Measurements from ENCODE around the gene SNRPA. TPM values are rescaled to one million over a fixed set of nuclear protein-coding genes. Genes with fewer than 3 reads are reported as not detected.
"Not testable (repeated sequence)": the region's sequence is repeated elsewhere in the genome, so short reads cannot be mapped to it uniquely, and the experiment has no call there.

The SNRPA gene
- total and polyA plus RNA-seq, 2 of the 8 experiments (the other 6 are each of a cell fraction or from before 2014, with no cell fraction given), result 201 to 202 TPM

- WGBS, 2 experiments (ENCODE audit: extremely low coverage in 1 of 2, insufficient coverage in 1 of 2, insufficient read length in 1 of 2, insufficient replicate concordance in 2 of 2, low coverage in 1 of 2, low lambda C conversion rate in 2 of 2, missing lambda C conversion rate in 1 of 2), result 93% methylated on average over 2 of the region's 2 CpGs; no CpG with 5 or more reads in 1 of the 2 experiments
- ChIA-PET POLR2A (ENCODE audit: partially characterized antibody) (interaction anchor here (0.7 to 3.0 kb wide), 2 partner anchors 12 to 14 kb away, joined by 6 to 8 read pairs; partner anchors contain the start of gene EGLN2), CTCF (ENCODE audit: partially characterized antibody) (interaction anchor here (0.8 to 1.9 kb wide), 2 partner anchors 14 to 30 kb away, joined by 3 to 6 read pairs; partner anchors contain the start of gene EGLN2)
- not testable (repeated sequence) for H3K14ac ChIP-seq (ENCODE audit: insufficient read length); H3K27me3 ChIP-seq (replicated peaks in 1 of 4; ENCODE audit: control insufficient read depth in 3 of 4, extremely low read depth in 1 of 4, insufficient read depth in 3 of 4, low read length in 3 of 4); H3K27ac ChIP-seq (ENCODE audit: low read depth, low read length); H2BK15ac ChIP-seq (ENCODE audit: low read length); H2BK12ac ChIP-seq (ENCODE audit: low read depth, low read length); H3K23me2 ChIP-seq (ENCODE audit: low read depth, low read length); H4K8ac ChIP-seq (ENCODE audit: extremely low read depth, insufficient read depth, low read length); H4K5ac ChIP-seq (ENCODE audit: insufficient read length, low read depth, low read length); H3K9me3 ChIP-seq (ENCODE audit: insufficient read depth in 2 of 2, low read depth in 1 of 2, low read length in 1 of 2); H3K9ac ChIP-seq (replicated peaks in 1 of 4; ENCODE audit: extremely low read depth in 1 of 4, low read depth in 3 of 4, low read length in 3 of 4); H3K56ac ChIP-seq (replicated peaks; ENCODE audit: insufficient read length, low read depth, low read length); H3K4ac ChIP-seq (replicated peaks; ENCODE audit: insufficient read length, low read depth, low read length); H4K91ac ChIP-seq (replicated peaks; ENCODE audit: insufficient read length, low read length); H2BK120ac ChIP-seq (replicated peaks; ENCODE audit: low read depth, low read length); H3K36me3 ChIP-seq (ENCODE audit: control insufficient read depth in 2 of 4, insufficient read depth in 4 of 4, low read length in 3 of 4); H3K4me1 ChIP-seq (replicated peaks in 1 of 4; ENCODE audit: control insufficient read depth in 3 of 4, insufficient read depth in 4 of 4, low read length in 3 of 4); H3K18ac ChIP-seq (ENCODE audit: extremely low read depth, low read length); H2AK5ac ChIP-seq (ENCODE audit: low read depth, low read length); FAIRE-seq; H3K4me2 ChIP-seq (ENCODE audit: insufficient read depth in 1 of 2, low read depth in 2 of 2, low read length in 2 of 2); H3K79me1 ChIP-seq (ENCODE audit: low read depth, low read length); DNase-seq (ENCODE audit: low read depth in 1 of 2, low spot score in 2 of 2); H2BK20ac ChIP-seq (ENCODE audit: low read length); H3K79me2 ChIP-seq (ENCODE audit: control insufficient read depth in 1 of 2, insufficient read depth in 2 of 2, low read length in 2 of 2); H4K20me1 ChIP-seq (replicated peaks in 1 of 2; ENCODE audit: control insufficient read depth in 1 of 2, insufficient read depth in 2 of 2, low read length in 2 of 2); H3K4me3 ChIP-seq (ENCODE audit: extremely low read depth in 1 of 4, insufficient read depth in 2 of 4, low read depth in 3 of 4, low read length in 4 of 4); H2BK5ac ChIP-seq (ENCODE audit: low read depth, low read length); H2AFZ ChIP-seq (ENCODE audit: low read length); H3K23ac ChIP-seq (ENCODE audit: insufficient read length)
Measured at GRCh38 chr19:40784146-40784545, 33.1 kb downstream of the SNRPA start.

All from H1 (cell line).